Heart right ventricle (tissue), 16 donors: ENCODE results near the gene PLEKHO2. TPM values are rescaled to one million over a fixed set of nuclear protein-coding genes. Genes with fewer than 3 reads are reported as not detected.

Experiments used
- ATAC-seq, 8 donors: fragments of 200-7000 bp; cut with Tn5 transposase; one replicate each; pipeline ENCODE4 v1.9.1; 2020; ENCODE audit warnings: mild to moderate bottlenecking in 8 of 8, moderate library complexity in 8 of 8, moderate number of reproducible peaks in 1 of 8
- DNase-seq, 2 donors: peaks; one replicate each; pipeline ENCODE4 v3.0.0-alpha.2; 2020
- H3K27ac ChIP-seq, 10 donors: fragments of 200-600 bp; sonication (generic) in 2 of 10; one replicate each; pipeline versions ENCODE4 v1.5.0 to v1.8.0; 2020 to 2022; ENCODE audit warnings: mild to moderate bottlenecking in 3 of 10
- H3K27me3 ChIP-seq, 7 donors: fragments of 200-600 bp; one replicate each; pipeline ENCODE4 v1.8.0; 2021 to 2022; ENCODE audit warnings: mild to moderate bottlenecking in 2 of 7
- H3K36me3 ChIP-seq, 9 donors: fragments of 200-600 bp; sonication (generic) in 1 of 9; one replicate each; pipeline versions ENCODE4 v1.5.0 to v1.8.0; 2020 to 2022; ENCODE audit warnings: mild to moderate bottlenecking in 2 of 9
- H3K4me1 ChIP-seq, 9 donors: fragments of 200-600 bp; sonication (generic) in 1 of 9; one replicate each; pipeline versions ENCODE4 v1.5.0 to v1.8.0; 2020 to 2022; ENCODE audit warnings: mild to moderate bottlenecking in 4 of 9
- H3K4me3 ChIP-seq, 10 donors: fragments of 200-600 bp; sonication (generic) in 2 of 10; one replicate each; pipeline versions ENCODE4 v1.5.0 to v1.8.0; 2020 to 2022; ENCODE audit warnings: mild to moderate bottlenecking in 7 of 10, moderate library complexity in 2 of 10
- H3K9me3 ChIP-seq, 11 donors: fragments of 200-600 bp in 10 of 11; sonication (generic) in 2 of 11; one replicate each; pipeline versions ENCODE4 v1.5.0 to v1.8.0; 2013 to 2022; ENCODE audit warnings: mild to moderate bottlenecking in 2 of 11, control low read depth in 1 of 11, moderate library complexity in 1 of 11
- WGBS, 2 donors: extraction: QIAGEN DNeasy Blood & Tissue Kit; methylation state at CpG; one replicate each; pipeline ENCODE4 v1.1.7; 2013; ENCODE audit warnings: inconsistent platforms in 1 of 2; 5-methylcytosine and 5-hydroxymethylcytosine counted together
- intact Hi-C, 10 donors: fragments of 100-400 bp; cut with DNase I; formaldehyde crosslinking; loops; one replicate each; pipeline versions ENCODE4 v1.11.1 to v1.14.2; 2022
- polyA plus RNA-seq, 2 donors: library from polyadenylated mRNA; stranded (reverse); fragments of 200-250 nt; gene quantifications; one replicate each; pipeline ENCODE4 v1.2.3, GENCODE V29; 2013
- total RNA-seq, 10 donors: library from RNA; stranded (reverse); fragmentation: NEBNext Ultra II Directional in 3 of 10; extraction: Animal tissue kit (Norgen Biotek cat#: 25700) in 3 of 10; gene quantifications; one replicate each; pipeline versions ENCODE4 v1.2.1 to v1.2.4, GENCODE V29; 2021 to 2023
- TF ChIP-seq, protein P1 (sequence below), 9 donors: fragments of 200-600 bp; sonication (generic) in 2 of 9; IDR thresholded peaks; one replicate each; pipeline versions ENCODE4 v1.5.0 to v1.8.0; 2021 to 2022; ENCODE audit warnings: antibody characterized with exemption in 9 of 9, mild to moderate bottlenecking in 5 of 9, moderate library complexity in 1 of 9
- donor health status: Arrhythmogenic right ventricular cardiomyopathy.
- donor health status: ischemic (EF 13 %, LVEDD 7.1; RV severe dilation, severe dysfunction).
- donor health status: healthy with polysubstance abuse.
- donor health status: DM: no; HTN: yes; CAD: no.
- donor health status: DM: no; HTN: no; CAD: no.
- donor health status: ischemic (EF 25% LVEDD 6.9; RV normal size, moderate dysfunction).
- donor health status: ischemic (EF 25% LVEDD 5.7; RV mildly dilated, moderate dysfunction).
- donor health status: healthy.
- donor health status: DM: yes; HTN: yes; CAD: no.
- donor health status: Ischemic cardiomyopathy.
- donor health status: ischemic (EF 35%, LVEDD 5.7; RV mildly dilated, moderate dysfunction).
- donor health status: nonischemic (EF 11% LVEDD 7.7; RV severe dilation, severe dysfunction).
- donor health status: DM: yes; HTN: yes; CAD: no.
- donor health status: PGD.
- donor health status: ischemic (EF 29% LVEDD 5.4; RV normal size, mild dysfunction).
- donor health status: nonischemic (EF 23%, LVEDD 6.1; RV moderate dilation, normal function).

The PLEKHO2 gene
- total and polyA plus RNA-seq, 12 donors: 5.9 to 24.2 (median 9.7) TPM

DNA sequence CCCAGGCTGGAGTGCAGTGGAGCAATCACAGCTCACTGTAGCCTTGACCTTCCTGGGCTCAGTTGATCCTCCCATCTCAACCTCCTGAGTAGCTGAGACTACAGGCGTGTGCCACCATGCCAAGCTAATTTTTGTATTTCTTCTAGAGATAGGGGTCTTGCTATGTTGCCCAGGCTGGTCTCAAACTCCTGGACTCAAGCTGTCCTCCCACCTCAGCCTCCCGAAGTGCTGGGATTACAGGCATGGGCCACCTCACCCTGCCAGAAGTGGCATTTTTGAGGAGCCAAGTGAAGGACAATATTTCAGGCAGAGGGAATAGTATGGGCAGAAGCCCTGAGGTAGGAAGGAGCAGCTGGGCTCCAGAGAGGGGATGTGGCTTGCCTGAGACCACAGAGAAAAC is 74.7 kb downstream of the PLEKHO2 start:
- WGBS, 2 donors: 94 to 98% methylated on average over 2 of the region's 2 CpGs
- ATAC-seq: no peak

DNA sequence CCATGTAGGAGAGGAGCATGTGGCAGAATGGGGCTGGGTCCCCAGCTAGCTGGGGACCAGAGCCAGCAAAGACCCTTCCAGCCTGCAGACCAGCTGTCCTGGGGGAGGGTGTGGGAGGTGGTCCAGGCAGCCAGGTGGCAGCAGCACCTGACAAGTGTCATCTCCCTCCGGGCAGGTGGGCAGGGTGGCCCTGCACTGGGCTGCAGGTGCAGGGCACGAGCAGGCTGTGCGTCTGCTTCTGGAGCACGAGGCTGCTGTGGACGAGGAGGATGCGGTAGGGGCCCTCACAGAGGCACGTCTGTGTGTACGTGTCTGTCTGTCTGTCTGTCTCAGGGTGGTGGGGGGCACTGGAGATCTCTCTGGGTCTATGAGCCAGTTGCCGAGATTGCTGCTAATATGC is 75.5 kb downstream of the PLEKHO2 start:
- DNase-seq (no peak), ATAC-seq (no peak)
- WGBS, 2 donors: 93 to 94% methylated on average over 9 of the region's 9 CpGs
- Histone ChIP-seq H3K36me3 (no peaks in the 10 kb centered on the region), H3K4me3 (no peak overlapping the region), H3K27me3 (no peaks in the 10 kb centered on the region), H3K27ac (no peak overlapping the region), H3K9me3 (no peaks in the 10 kb centered on the region), H3K4me1 (peaks cover 0 to 8% (median 3%) of the 10 kb centered on the region in 9 donors)
- TF ChIP-seq, protein P1, sequence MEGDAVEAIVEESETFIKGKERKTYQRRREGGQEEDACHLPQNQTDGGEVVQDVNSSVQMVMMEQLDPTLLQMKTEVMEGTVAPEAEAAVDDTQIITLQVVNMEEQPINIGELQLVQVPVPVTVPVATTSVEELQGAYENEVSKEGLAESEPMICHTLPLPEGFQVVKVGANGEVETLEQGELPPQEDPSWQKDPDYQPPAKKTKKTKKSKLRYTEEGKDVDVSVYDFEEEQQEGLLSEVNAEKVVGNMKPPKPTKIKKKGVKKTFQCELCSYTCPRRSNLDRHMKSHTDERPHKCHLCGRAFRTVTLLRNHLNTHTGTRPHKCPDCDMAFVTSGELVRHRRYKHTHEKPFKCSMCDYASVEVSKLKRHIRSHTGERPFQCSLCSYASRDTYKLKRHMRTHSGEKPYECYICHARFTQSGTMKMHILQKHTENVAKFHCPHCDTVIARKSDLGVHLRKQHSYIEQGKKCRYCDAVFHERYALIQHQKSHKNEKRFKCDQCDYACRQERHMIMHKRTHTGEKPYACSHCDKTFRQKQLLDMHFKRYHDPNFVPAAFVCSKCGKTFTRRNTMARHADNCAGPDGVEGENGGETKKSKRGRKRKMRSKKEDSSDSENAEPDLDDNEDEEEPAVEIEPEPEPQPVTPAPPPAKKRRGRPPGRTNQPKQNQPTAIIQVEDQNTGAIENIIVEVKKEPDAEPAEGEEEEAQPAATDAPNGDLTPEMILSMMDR (IDR thresholded peaks at IDR 0.05): no peak
- intact Hi-C loops: loop anchor here in 1 of 10 donors (10.0 kb wide), 1 partner anchor 182 kb away; no protein-coding TSS in a partner anchor

More for the DNA sequence above, 74.7 kb downstream of the PLEKHO2 start:
- Histone ChIP-seq H3K27ac (no peak overlapping the region), H3K36me3 (no peaks in the 10 kb centered on the region), H3K4me1 (peaks cover 0 to 14% (median 9%) of the 10 kb centered on the region in 9 donors), H3K27me3 (peaks cover 0 to 7% (median 0%) of the 10 kb centered on the region in 7 donors), H3K9me3 (no peaks in the 10 kb centered on the region), H3K4me3 (no peak overlapping the region)
- intact Hi-C loops: loop anchor here in 1 of 10 donors (10.0 kb wide), 1 partner anchor 182 kb away; no protein-coding TSS in a partner anchor
- no peak for DNase-seq
- TF ChIP-seq, protein P1 (IDR thresholded peaks at IDR 0.05): no peak

Other genes with a start within 250 kb of the PLEKHO2 start
- 100 to 1,000 TPM; 177 to 296 (median 213) TPM for gene RBPMS2, start 66.3 kb upstream of the PLEKHO2 start, total RNA-seq
- 100 to 1,000 TPM; 200 to 310 TPM for gene RBPMS2, start 66.3 kb upstream of the PLEKHO2 start, polyA plus RNA-seq
- 1 to 10 TPM in 2 of 10 donors, under 1 TPM in 8; 0.22 to 2.9 (median 0.45) TPM for gene PIF1, start 16.3 kb upstream of the PLEKHO2 start, total RNA-seq
- gene PIF1, start 16.3 kb upstream of the PLEKHO2 start, polyA plus RNA-seq: 1 to 10 TPM in 1 of 2 donors, under 1 TPM in 1; 0.38 to 1.6 TPM
- gene ANKDD1A, start 70.0 kb downstream of the PLEKHO2 start, total RNA-seq: 1 to 10 TPM in 7 of 10 donors, under 1 TPM in 3; 0.70 to 1.9 (median 1.3) TPM
- gene ANKDD1A, start 70.0 kb downstream of the PLEKHO2 start, polyA plus RNA-seq: 1 to 10 TPM; 1.1 to 1.9 TPM
- gene SPG21, start 148.0 kb downstream of the PLEKHO2 start, total RNA-seq: 10 to 100 TPM; 36.4 to 56.6 (median 45.9) TPM
- 10 to 100 TPM; 30.4 to 57.0 TPM for gene SPG21, start 148.0 kb downstream of the PLEKHO2 start, polyA plus RNA-seq
- gene MTFMT, start 187.7 kb downstream of the PLEKHO2 start, total RNA-seq: 10 to 100 TPM; 13.5 to 21.9 (median 18.6) TPM
- gene MTFMT, start 187.7 kb downstream of the PLEKHO2 start, polyA plus RNA-seq: 1 to 10 TPM; 5.5 to 8.0 TPM
- not detected for gene SLC51B, start 203.5 kb downstream of the PLEKHO2 start, total RNA-seq
- under 1 TPM in 1 of 2 donors, not detected in 1; 0.43 TPM for gene SLC51B, start 203.5 kb downstream of the PLEKHO2 start, polyA plus RNA-seq
- gene RASL12, start 226.1 kb downstream of the PLEKHO2 start, total RNA-seq: 10 to 100 TPM in 7 of 10 donors, 1 to 10 TPM in 3; 4.4 to 20.1 (median 11.8) TPM
- gene RASL12, start 226.1 kb downstream of the PLEKHO2 start, polyA plus RNA-seq: 10 to 100 TPM; 13.1 to 18.7 TPM
- 10 to 100 TPM in 3 of 10 donors, 1 to 10 TPM in 7; 4.1 to 20.5 (median 4.6) TPM for gene KBTBD13, start 234.8 kb downstream of the PLEKHO2 start, total RNA-seq
- 1 to 10 TPM in 1 of 2 donors, under 1 TPM in 1; 0.84 to 7.8 TPM for gene KBTBD13, start 234.8 kb downstream of the PLEKHO2 start, polyA plus RNA-seq